GM19238 (cell line): ENCODE measurements around the gene COPZ1.
A peak's percentile ranks its signal among the peaks of the same experiment; 100 is the strongest.
"Not testable (repeated sequence)": the region's sequence is repeated elsewhere in the genome, so short reads cannot be mapped to it uniquely, and the experiment has no call there.

ENCODE experiments used
- DNase-seq: peaks from one replicate; pipeline ENCODE4 v3.0.0; 2011; ENCODE audit warnings: low spot score; ENCODE audit not compliant: insufficient read length

COPZ1 gene

GRCh38 chr12:54294152-54294952 is 30.6 kb upstream of the COPZ1 start:
- peak; percentile 53 for DNase-seq

- DNase-seq: no peak
Measured at GRCh38 chr12:54294953-54295566, 29.9 kb upstream of the COPZ1 start.

GRCh38 chr12:54296393-54297099 is 28.4 kb upstream of the COPZ1 start:
- no peak for DNase-seq

GRCh38 chr12:54298904-54299303 is 26.0 kb upstream of the COPZ1 start:
- no peak for DNase-seq

GRCh38 chr12:54299515-54300224 is 25.3 kb upstream of the COPZ1 start:
- DNase-seq: no peak

GRCh38 chr12:54300225-54300731 is 24.7 kb upstream of the COPZ1 start:
- DNase-seq: no peak

GRCh38 chr12:54300732-54301427 is 24.1 kb upstream of the COPZ1 start, which contains the start of gene NFE2:
NFE2 (minus strand) TSS chr12:54301015; CDS start chr12:54295248, 5,767 bp downstream.
- no peak for DNase-seq

- DNase-seq: no peak
Measured at GRCh38 chr12:54301428-54302048, 23.4 kb upstream of the COPZ1 start.

- no peak for DNase-seq
Measured at GRCh38 chr12:54303640-54304039, 21.3 kb upstream of the COPZ1 start.

GRCh38 chr12:54304187-54304810 is 20.6 kb upstream of the COPZ1 start:
- DNase-seq: no peak

- DNase-seq: no peak
Measured at GRCh38 chr12:54306925-54307741, 17.8 kb upstream of the COPZ1 start.

- DNase-seq: no peak
Measured at GRCh38 chr12:54311051-54311450, 13.9 kb upstream of the COPZ1 start.

- DNase-seq: not testable (repeated sequence)
Measured at GRCh38 chr12:54312309-54312708, 12.6 kb upstream of the COPZ1 start.

GRCh38 chr12:54321363-54321762 is 3.6 kb upstream of the COPZ1 start:
- DNase-seq: no peak

- DNase-seq: not testable (repeated sequence)
Measured at GRCh38 chr12:54325442-54326109, 645 bp downstream of the COPZ1 start.

GRCh38 chr12:54328595-54329337 is 3.8 kb downstream of the COPZ1 start:
- DNase-seq: no peak

- no peak for DNase-seq
Measured at GRCh38 chr12:54329759-54330158, 4.8 kb downstream of the COPZ1 start.

GRCh38 chr12:54330442-54330841 is 5.5 kb downstream of the COPZ1 start:
- DNase-seq: no peak
